WTC11 (cell line): ENCODE results near the gene ECI1. TPM values are rescaled to one million over a fixed set of nuclear protein-coding genes. Genes with fewer than 3 reads are reported as not detected.
A peak's percentile ranks its signal among the peaks of the same experiment; 100 is the strongest.

Experiments used
- ATAC-seq: fragments of 200-7000 bp; cut with Tn5 transposase; 2 replicates; pipeline ENCODE4 v1.10.0; 2021; ENCODE audit warnings: mild to moderate bottlenecking, moderate library complexity
- CTCF ChIA-PET: fragments of 300-600 bp; sonication (Branson Sonifier 250); formaldehyde crosslinking; loops from one replicate; lab custom pipeline; 2021; ENCODE audit warnings: antibody characterized with exemption; lab: Charles Lee
- POLR2A ChIA-PET: fragments of 350-600 bp; sonication (Branson Sonifier 250); formaldehyde crosslinking; loops from one replicate; lab custom pipeline; 2021; ENCODE audit warnings: antibody characterized with exemption; lab: Charles Lee
- DNase-seq: peaks from one replicate; pipeline ENCODE4 v3.0.0; 2021; ENCODE audit warnings: low spot score
- H3K27ac Mint-ChIP-seq: 2 replicates; pipeline ENCODE4 v1.8.0; 2021; ENCODE audit warnings: mixed read lengths
- H3K27me3 Mint-ChIP-seq: 2 replicates; pipeline ENCODE4 v1.8.0; 2021; ENCODE audit warnings: low read depth, mild to moderate bottlenecking, moderate library complexity, mixed read lengths
- H3K36me3 Mint-ChIP-seq: 2 replicates; pipeline ENCODE4 v1.8.0; 2021; ENCODE audit warnings: mixed read lengths
- H3K4me1 Mint-ChIP-seq: 2 replicates; pipeline ENCODE4 v1.8.0; 2022; ENCODE audit warnings: mixed read lengths
- H3K4me3 Mint-ChIP-seq: 2 replicates; pipeline ENCODE4 v1.8.0; 2021; ENCODE audit warnings: mild to moderate bottlenecking, moderate library complexity, mixed read lengths
- H3K9me3 Mint-ChIP-seq: 2 replicates; pipeline ENCODE4 v1.8.0; 2021; ENCODE audit warnings: mixed read lengths
- CBFB ChIP-seq: sonication (generic); formaldehyde crosslinking; IDR thresholded peaks from 2 replicates; pipeline ENCODE4 v1.8.1; 2022; ENCODE audit warnings: mild to moderate bottlenecking, low read depth, missing genetic modification reagents
- CDX4 ChIP-seq: fragments of 250-450 bp; sonication (Bioruptor Pico); IDR thresholded peaks from 2 replicates; pipeline ENCODE4 v1.9.0; 2021; ENCODE audit warnings: moderate library complexity, mild to moderate bottlenecking, inconsistent platforms, borderline replicate concordance
- CTCF ChIP-seq: fragments of 200-600 bp; IDR thresholded peaks from 2 replicates; pipeline ENCODE4 v1.8.0; 2022; ENCODE audit warnings: antibody characterized with exemption
- EMX1 ChIP-seq: fragments of 250-450 bp; sonication (Bioruptor Pico); IDR thresholded peaks from 2 replicates; pipeline ENCODE4 v1.8.0; 2021; ENCODE audit warnings: mild to moderate bottlenecking
- ERG ChIP-seq: fragments of 250-450 bp; sonication (Bioruptor Pico); IDR thresholded peaks from 2 replicates; pipeline ENCODE4 v1.8.0; 2021; ENCODE audit warnings: mild to moderate bottlenecking
- ESRRA ChIP-seq: sonication (generic); formaldehyde crosslinking; IDR thresholded peaks from 2 replicates; pipeline ENCODE4 v1.8.1; 2022; ENCODE audit warnings: mild to moderate bottlenecking, missing genetic modification reagents, borderline replicate concordance
- ETV6 ChIP-seq: sonication (generic); formaldehyde crosslinking; IDR thresholded peaks from 2 replicates; pipeline ENCODE4 v1.8.1; 2022; ENCODE audit warnings: mild to moderate bottlenecking, missing genetic modification reagents
- FOXJ3 ChIP-seq: sonication (generic); formaldehyde crosslinking; IDR thresholded peaks from 2 replicates; pipeline ENCODE4 v1.9.0; 2021; ENCODE audit warnings: missing genetic modification reagents, mild to moderate bottlenecking, borderline replicate concordance
- FOXP1 ChIP-seq: sonication (generic); formaldehyde crosslinking; IDR thresholded peaks from 2 replicates; pipeline ENCODE4 v1.8.0; 2022; ENCODE audit warnings: missing genetic modification reagents, mild to moderate bottlenecking, moderate library complexity, borderline replicate concordance
- HMGA2 ChIP-seq: fragments of 250-450 bp; sonication (Bioruptor Pico); IDR thresholded peaks from 2 replicates; pipeline ENCODE4 v1.4.0; 2021; ENCODE audit warnings: mild to moderate bottlenecking, moderate library complexity
- IRF1 ChIP-seq: sonication (generic); formaldehyde crosslinking; IDR thresholded peaks from 2 replicates; pipeline ENCODE4 v1.8.0; 2023; ENCODE audit warnings: missing genetic modification reagents
- IRF2 ChIP-seq: sonication (generic); formaldehyde crosslinking; IDR thresholded peaks from 2 replicates; pipeline ENCODE4 v1.8.0; 2022; ENCODE audit warnings: low read depth, missing genetic modification reagents, borderline replicate concordance
- KAT7 ChIP-seq: sonication (generic); formaldehyde crosslinking; IDR thresholded peaks from 2 replicates; pipeline ENCODE4 v1.8.1; 2023; ENCODE audit warnings: missing genetic modification reagents, mild to moderate bottlenecking, borderline replicate concordance
- MAX ChIP-seq: sonication (generic); formaldehyde crosslinking; IDR thresholded peaks from 2 replicates; pipeline ENCODE4 v1.8.0; 2022; ENCODE audit warnings: mild to moderate bottlenecking, missing genetic modification reagents
- NFE2L1 ChIP-seq: sonication (generic); formaldehyde crosslinking; IDR thresholded peaks from 2 replicates; pipeline ENCODE4 v1.8.1; 2023; ENCODE audit warnings: missing genetic modification reagents
- NR1H2 ChIP-seq: sonication (generic); formaldehyde crosslinking; IDR thresholded peaks from 2 replicates; pipeline ENCODE4 v1.9.0; 2021; ENCODE audit warnings: mild to moderate bottlenecking, moderate library complexity, missing genetic modification reagents
- NR2C2 ChIP-seq: sonication (generic); formaldehyde crosslinking; IDR thresholded peaks from 2 replicates; pipeline ENCODE4 v1.8.0; 2022; ENCODE audit warnings: mild to moderate bottlenecking, missing genetic modification reagents
- RELA ChIP-seq: sonication (generic); formaldehyde crosslinking; IDR thresholded peaks from 2 replicates; pipeline ENCODE4 v1.8.1; 2022; ENCODE audit warnings: missing genetic modification reagents, mild to moderate bottlenecking, borderline replicate concordance
- ZNF281 ChIP-seq: sonication (generic); formaldehyde crosslinking; IDR thresholded peaks from 2 replicates; pipeline ENCODE4 v1.8.0; 2023; ENCODE audit warnings: mild to moderate bottlenecking, missing genetic modification reagents
- ZNF416 ChIP-seq: fragments of 250-450 bp; sonication (Bioruptor Pico); IDR thresholded peaks from 2 replicates; pipeline ENCODE4 v1.9.0; 2021; ENCODE audit warnings: mild to moderate bottlenecking, inconsistent platforms
- ZNF425 ChIP-seq: fragments of 250-450 bp; sonication (Bioruptor Pico); conservative IDR thresholded peaks from 2 replicates; pipeline ENCODE4 v1.9.0; 2021; ENCODE audit warnings: mild to moderate bottlenecking
- ZSCAN18 ChIP-seq: fragments of 250-450 bp; sonication (Bioruptor Pico); IDR thresholded peaks from 2 replicates; pipeline ENCODE4 v2.1.2; 2022; ENCODE audit warnings: mild to moderate bottlenecking, moderate library complexity
- total RNA-seq: library from RNA; stranded (reverse); gene quantifications from 3 replicates; pipeline ENCODE4 v1.2.3, GENCODE V29; 2021

Gene ECI1
- total RNA-seq, 1 experiment from 2014 or later = 100 TPM

GRCh38 chr16:2296661-2297505 lies 45.5 kb upstream of the ECI1 start:
- ATAC-seq = peak; percentile 91
- POLR2A ChIA-PET = no interaction called here
- CTCF ChIA-PET = interaction anchor here (0.7 to 2.0 kb wide), 9 partner anchors 9 to 213 kb away, joined by 3 to 19 read pairs (median 4); partner anchors contain the start of gene CCNF
- Mint-ChIP-seq H3K27me3 (no peaks in the 10 kb centered on the region), H3K36me3 (no peaks in the 10 kb centered on the region), H3K9me3 (no peaks in the 10 kb centered on the region), H3K4me1 (no peaks in the 10 kb centered on the region), H3K27ac (no peak overlapping the region), H3K4me3 (no peak overlapping the region)
- peak; percentile 74 for DNase-seq
- TF ChIP-seq CDX4 (CRISPR knock-in tag) (no peak), FOXJ3 (CRISPR knock-in tag) (no peak), ZNF281 (CRISPR knock-in tag) (no peak), MAX (CRISPR knock-in tag) (peak; percentile 56; the same call in 1 of the 2 replicates), NR2C2 (CRISPR knock-in tag) (no peak), RELA (CRISPR knock-in tag) (no peak), ZNF416 (0 out of 2 replicates have a peak, but pooled peaks have one; percentile 4), IRF2 (CRISPR knock-in tag) (no peak), EMX1 (CRISPR knock-in tag) (no peak), CBFB (no peak), ESRRA (CRISPR knock-in tag) (no peak), CTCF (0 out of 2 replicates have a peak, but pooled peaks have one; percentile 29), FOXP1 (CRISPR knock-in tag) (no peak), NR1H2 (CRISPR knock-in tag) (no peak)

- POLR2A ChIA-PET = no interaction called here
- Mint-ChIP-seq H3K4me3 (no peak overlapping the region), H3K27ac (no peak overlapping the region), H3K9me3 (no peaks in the 10 kb centered on the region), H3K4me1 (no peaks in the 10 kb centered on the region), H3K36me3 (no peaks in the 10 kb centered on the region), H3K27me3 (no peaks in the 10 kb centered on the region)
- CTCF ChIA-PET = interaction anchor here (0.7 to 2.0 kb wide), 3 partner anchors 128 to 206 kb away, joined by 3 to 10 read pairs (median 4); partner anchors contain the start of gene CCNF
- ATAC-seq (no peak), DNase-seq (no peak)
- TF ChIP-seq ERG (CRISPR knock-in tag) (no peak), KAT7 (CRISPR knock-in tag) (no peak), ETV6 (CRISPR knock-in tag) (no peak), NFE2L1 (CRISPR knock-in tag) (no peak), IRF1 (CRISPR knock-in tag) (no peak), HMGA2 (CRISPR knock-in tag) (no peak), ZSCAN18 (CRISPR knock-in tag) (no peak), ZNF425 (no peak)
Measured at GRCh38 chr16:2295056-2295798, 43.8 kb upstream of the ECI1 start.
